H1 (cell line): ENCODE results near the gene JPH3. TPM values are rescaled to one million over a fixed set of nuclear protein-coding genes. Genes with fewer than 3 reads are reported as not detected.

ENCODE experiments used
- CTCF ChIA-PET: fragments of 300-600 bp; sonication (Branson Sonifier 250); formaldehyde crosslinking; loops from one replicate; lab custom pipeline; 2021; ENCODE audit not compliant: partially characterized antibody; lab: Charles Lee
- POLR2A ChIA-PET: fragments of 300-600 bp; sonication (Branson Sonifier 250); formaldehyde crosslinking; loops from one replicate; lab custom pipeline; 2021; ENCODE audit warnings: inconsistent platforms; ENCODE audit not compliant: partially characterized antibody; lab: Charles Lee
- DNase-seq, 2 experiments: peaks; one replicate each; pipeline versions ENCODE4 v3.0.0 to v3.0.0-alpha.2; 2010 to 2022; ENCODE audit warnings: low spot score in 2 of 2, low read depth in 1 of 2, mixed read lengths in 1 of 2
- FAIRE-seq: peaks from 2 replicates; lab custom pipeline; 2011; peaks lifted over from hg19 to GRCh38; lab: Jason Lieb, UNC
- H2AFZ ChIP-seq: 2 replicates; pipeline ENCODE4 v1.8.1; 2012; ENCODE audit warnings: low read length, inconsistent platforms
- H2AK5ac ChIP-seq: 2 replicates; pipeline ENCODE4 v1.6.1; 2013; ENCODE audit warnings: low read depth, low read length
- H2BK120ac ChIP-seq: replicated peaks from 2 replicates; pipeline ENCODE3; 2013; ENCODE audit warnings: low read depth, low read length, inconsistent platforms
- H2BK12ac ChIP-seq: 2 replicates; pipeline ENCODE4 v1.6.1; 2013; ENCODE audit warnings: low read depth, low read length
- H2BK15ac ChIP-seq: 2 replicates; pipeline ENCODE4 v1.6.1; 2013; ENCODE audit warnings: low read length
- H2BK20ac ChIP-seq: 2 replicates; pipeline ENCODE4 v1.6.1; 2013; ENCODE audit warnings: low read length
- H2BK5ac ChIP-seq: 2 replicates; pipeline ENCODE4 v1.6.1; 2013; ENCODE audit warnings: low read depth, low read length
- H3K14ac ChIP-seq: 2 replicates; pipeline ENCODE4 v1.6.1; 2013; ENCODE audit warnings: inconsistent platforms; ENCODE audit not compliant: insufficient read length
- H3K18ac ChIP-seq: 2 replicates; pipeline ENCODE4 v1.6.1; 2013; ENCODE audit warnings: low read length; ENCODE audit errors: extremely low read depth
- H3K23ac ChIP-seq: 2 replicates; pipeline ENCODE4 v1.6.1; 2013; ENCODE audit warnings: inconsistent platforms; ENCODE audit not compliant: insufficient read length
- H3K23me2 ChIP-seq: 2 replicates; pipeline ENCODE4 v1.6.1; 2013; ENCODE audit warnings: low read depth, low read length
- H3K27ac ChIP-seq: 2 replicates; pipeline ENCODE4 v1.6.1; 2011; ENCODE audit warnings: low read depth, low read length, inconsistent platforms
- H3K27me3 ChIP-seq, 4 experiments: replicated peaks in 1 of 4; 1 replicate in 1 of 4; 2 replicates in 3 of 4; pipeline versions ENCODE4 v1.6.1 to v1.8.1; 2011 to 2013; ENCODE audit warnings: low read length in 3 of 4, mild to moderate bottlenecking in 3 of 4, inconsistent platforms in 2 of 4, mixed read lengths in 2 of 4, moderate library complexity in 1 of 4; ENCODE audit not compliant: control insufficient read depth in 3 of 4, insufficient read depth in 3 of 4; ENCODE audit errors: extremely low read depth in 1 of 4
- H3K36me3 ChIP-seq, 4 experiments: 2 replicates each; pipeline versions ENCODE4 v1.6.1 to v1.8.1; 2011 to 2013; ENCODE audit warnings: mild to moderate bottlenecking in 4 of 4, low read length in 3 of 4, moderate library complexity in 2 of 4, control low read depth in 1 of 4, inconsistent platforms in 1 of 4; ENCODE audit not compliant: insufficient read depth in 4 of 4, control insufficient read depth in 2 of 4
- H3K4ac ChIP-seq: replicated peaks from 2 replicates; pipeline ENCODE3; 2013; ENCODE audit warnings: low read length, low read depth, mixed read lengths, inconsistent platforms; ENCODE audit not compliant: insufficient read length
- H3K4me1 ChIP-seq, 4 experiments: replicated peaks in 1 of 4; 1 replicate in 1 of 4; 2 replicates in 3 of 4; pipeline versions ENCODE4 v1.6.1 to v1.8.1; 2011 to 2013; ENCODE audit warnings: low read length in 3 of 4, inconsistent platforms in 2 of 4, mixed read lengths in 1 of 4; ENCODE audit not compliant: insufficient read depth in 4 of 4, control insufficient read depth in 3 of 4
- H3K4me2 ChIP-seq, 2 experiments: 2 replicates each; pipeline versions ENCODE4 v1.6.1 to v1.8.1; 2011 to 2013; ENCODE audit warnings: low read depth in 2 of 2, low read length in 2 of 2, control low read depth in 1 of 2, inconsistent platforms in 1 of 2, mild to moderate bottlenecking in 1 of 2; ENCODE audit not compliant: insufficient read depth in 1 of 2
- H3K4me3 ChIP-seq, 4 experiments: fragments of 200-600, 300-600 bp in 1 of 4; sonication (generic), shearing (Covaris generic), sonication (Bioruptor Twin) in 1 of 4; 2 replicates each; pipeline versions ENCODE4 v1.5.1 to v1.8.1; 2011 to 2016; ENCODE audit warnings: low read length in 4 of 4, low read depth in 3 of 4, control low read depth in 2 of 4, inconsistent platforms in 2 of 4, mild to moderate bottlenecking in 2 of 4, mixed read lengths in 1 of 4, moderate library complexity in 1 of 4; ENCODE audit not compliant: insufficient read depth in 2 of 4; ENCODE audit errors: extremely low read depth in 1 of 4
- H3K56ac ChIP-seq: replicated peaks from 2 replicates; pipeline ENCODE3; 2013; ENCODE audit warnings: low read depth, mild to moderate bottlenecking, mixed read lengths, low read length, inconsistent platforms; ENCODE audit not compliant: insufficient read length
- H3K79me1 ChIP-seq: 2 replicates; pipeline ENCODE4 v1.6.1; 2013; ENCODE audit warnings: low read depth, low read length, control low read depth
- H3K79me2 ChIP-seq, 2 experiments: 2 replicates each; pipeline versions ENCODE4 v1.6.1 to v1.8.1; 2012 to 2013; ENCODE audit warnings: low read length in 2 of 2, mild to moderate bottlenecking in 2 of 2, inconsistent platforms in 1 of 2; ENCODE audit not compliant: insufficient read depth in 2 of 2, control insufficient read depth in 1 of 2
- H3K9ac ChIP-seq, 4 experiments: replicated peaks in 1 of 4; 1 replicate in 1 of 4; 2 replicates in 3 of 4; pipeline versions ENCODE4 v1.6.1 to v1.8.1; 2011 to 2013; ENCODE audit warnings: low read depth in 3 of 4, low read length in 3 of 4, control low read depth in 2 of 4, mild to moderate bottlenecking in 2 of 4, moderate library complexity in 2 of 4, inconsistent platforms in 1 of 4; ENCODE audit errors: extremely low read depth in 1 of 4
- H3K9me3 ChIP-seq, 2 experiments: 2 replicates each; pipeline versions ENCODE4 v1.6.1 to v1.8.1; 2012 to 2013; ENCODE audit warnings: mild to moderate bottlenecking in 2 of 2, moderate library complexity in 2 of 2, control low read depth in 1 of 2, inconsistent platforms in 1 of 2, low read depth in 1 of 2, low read length in 1 of 2, mixed read lengths in 1 of 2; ENCODE audit not compliant: insufficient read depth in 2 of 2
- H4K20me1 ChIP-seq, 2 experiments: replicated peaks in 1 of 2; 2 replicates each; pipeline versions ENCODE3 to v1.8.1; 2011 to 2013; ENCODE audit warnings: inconsistent platforms in 2 of 2, low read length in 2 of 2, mild to moderate bottlenecking in 1 of 2; ENCODE audit not compliant: insufficient read depth in 2 of 2, control insufficient read depth in 1 of 2
- H4K5ac ChIP-seq: 2 replicates; pipeline ENCODE4 v1.6.1; 2013; ENCODE audit warnings: low read length, low read depth, mixed read lengths, inconsistent platforms; ENCODE audit not compliant: insufficient read length
- H4K8ac ChIP-seq: 2 replicates; pipeline ENCODE4 v1.8.0; 2013; ENCODE audit warnings: mild to moderate bottlenecking, moderate library complexity, low read length, inconsistent platforms; ENCODE audit not compliant: insufficient read depth; ENCODE audit errors: extremely low read depth
- H4K91ac ChIP-seq: replicated peaks from 2 replicates; pipeline ENCODE3; 2013; ENCODE audit warnings: low read length, mixed read lengths, inconsistent platforms; ENCODE audit not compliant: insufficient read length
- BACH1 ChIP-seq: IDR thresholded peaks from 2 replicates; pipeline ENCODE4 v1.6.1; 2012; ENCODE audit warnings: low read length, improper control_type of control experiment
- EZH2 ChIP-seq: fragments of 200-600 bp; sonication (generic); IDR thresholded peaks from 2 replicates; pipeline ENCODE4 v1.7.1; 2012; ENCODE audit warnings: low read depth, mild to moderate bottlenecking, moderate library complexity, low read length, inconsistent platforms; ENCODE audit not compliant: severe bottlenecking
- FOSL1 ChIP-seq: IDR thresholded peaks from 2 replicates; pipeline ENCODE4 v1.6.1; 2011; ENCODE audit warnings: mild to moderate bottlenecking, low read depth, low read length, moderate library complexity; ENCODE audit not compliant: insufficient read depth
- HDAC2 ChIP-seq, 2 experiments: fragments of 300-600 bp in 1 of 2; sonication (generic) in 1 of 2; IDR thresholded peaks; 2 replicates each; pipeline ENCODE4 v1.6.1; 2011 to 2012; ENCODE audit warnings: low read depth in 2 of 2, low read length in 2 of 2, mild to moderate bottlenecking in 2 of 2, moderate library complexity in 2 of 2, borderline replicate concordance in 1 of 2, inconsistent platforms in 1 of 2
- WGBS, 2 experiments: shearing (Covaris generic) in 1 of 2; methylation state at CpG; one replicate each; pipeline versions ENCODE4 v1.1.6 to v1.1.7; 2013 to 2015; ENCODE audit warnings: low lambda C conversion rate in 2 of 2, mixed read lengths in 2 of 2, inconsistent platforms in 1 of 2, low coverage in 1 of 2, missing lambda C conversion rate in 1 of 2; ENCODE audit not compliant: insufficient replicate concordance in 2 of 2, insufficient coverage in 1 of 2, insufficient read length in 1 of 2; ENCODE audit errors: extremely low coverage in 1 of 2, missing lambda C conversion rate in 1 of 2; 5-methylcytosine and 5-hydroxymethylcytosine counted together
- polyA plus RNA-seq, 7 experiments: library from polyadenylated mRNA; depleted of rRNA in 3 of 7; stranded (reverse) in 5 of 7; unstranded in 2 of 7; fragments of >200 nt in 5 of 7; fragments of 200-250 nt in 2 of 7; gene quantifications; 1 replicate in 5 of 7; 2 replicates in 1 of 7; 4 replicates in 1 of 7; pipeline versions ENCODE4 v1.2.1 to v1.2.3, GENCODE V29; 2011 to 2013; ENCODE audit warnings: missing spikeins in 2 of 7, mixed read lengths in 2 of 7
- total RNA-seq: library from RNA; stranded (reverse); fragmentation: NEBNext Ultra II Directional; extraction: Animal tissue kit (Norgen Biotek cat#: 25700); gene quantifications from 2 replicates; pipeline ENCODE4 v1.2.1, GENCODE V29; 2021

JPH3 gene
- total and polyA plus RNA-seq, 2 of the 8 experiments (the other 6 are each of a cell fraction or from before 2014, with no cell fraction given), result 10.3 to 28.3 TPM

DNA sequence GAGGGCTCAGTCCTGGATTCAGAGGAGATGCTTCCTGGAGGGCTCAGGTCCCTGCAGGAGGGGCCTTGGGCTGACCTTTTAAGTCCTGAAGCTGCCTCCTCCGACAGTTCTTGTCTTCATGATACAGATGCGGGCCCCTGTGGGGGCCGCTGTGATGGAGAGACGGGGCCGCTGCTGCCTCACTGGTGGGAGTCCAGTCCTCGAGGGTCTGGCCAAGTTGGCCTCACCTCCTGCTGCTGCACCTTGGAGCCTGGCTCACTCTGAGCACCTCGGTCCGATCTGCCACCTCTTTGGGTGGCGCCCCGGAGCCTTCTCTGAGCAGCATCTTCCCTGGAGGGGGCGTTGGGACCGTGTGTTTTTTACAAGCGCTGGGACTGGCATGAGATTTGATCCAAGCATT, 84.4 kb downstream of the JPH3 start:
- H3K23me2 ChIP-seq, result no peaks in the 10 kb centered on the region
- H2BK120ac ChIP-seq, result no peak overlapping the region
- no peaks in the 10 kb centered on the region for H3K27me3 ChIP-seq
- no peak overlapping the region for H2AFZ ChIP-seq
- no peak overlapping the region for H4K8ac ChIP-seq
- CTCF ChIA-PET, result no interaction called here
- 91% methylated on average over 13 of the region's 13 CpGs; no CpG with 5 or more reads in 1 of the 2 experiments for WGBS, 2 experiments
- FAIRE-seq (no peak), DNase-seq (no peak)
- no peak overlapping the region for H3K4ac ChIP-seq
- POLR2A ChIA-PET, result no interaction called here
- H4K5ac ChIP-seq, result no peak overlapping the region
- no peaks in the 10 kb centered on the region for H3K9me3 ChIP-seq
- H3K27ac ChIP-seq, result no peak overlapping the region
- no peaks in the 10 kb centered on the region; a peak in 1 of 7 replicates for H3K4me1 ChIP-seq
- no peak overlapping the region for H3K4me2 ChIP-seq
- no peaks in the 10 kb centered on the region for H3K79me2 ChIP-seq
- H3K36me3 ChIP-seq, result peaks cover 0 to 7% (median 0%) of the 10 kb centered on the region in 4 experiments; a peak in 1 of 8 replicates
- H2AK5ac ChIP-seq, result no peak overlapping the region
- H2BK5ac ChIP-seq, result no peak overlapping the region
- H3K56ac ChIP-seq, result no peak overlapping the region
- peaks cover 8 to 10% of the 10 kb centered on the region in 2 experiments for H4K20me1 ChIP-seq
- no peaks in the 10 kb centered on the region for H3K79me1 ChIP-seq
- H3K18ac ChIP-seq, result no peak overlapping the region
- no peak for TF ChIP-seq BACH1
- no peak for TF ChIP-seq FOSL1
- TF ChIP-seq HDAC2 (IDR thresholded peaks at IDR 0.05; ENCODE audit: borderline replicate concordance in 1 of 2, low read depth in 2 of 2, low read length in 2 of 2), result no peak
- TF ChIP-seq EZH2, result no peak
- H4K91ac ChIP-seq, result no peak overlapping the region
- no peak overlapping the region for H2BK12ac ChIP-seq
- no peak overlapping the region for H3K14ac ChIP-seq
- no peak overlapping the region for H3K4me3 ChIP-seq
- H3K23ac ChIP-seq, result no peak overlapping the region
- H2BK15ac ChIP-seq, result no peak overlapping the region
- no peak overlapping the region for H3K9ac ChIP-seq
- no peak overlapping the region for H2BK20ac ChIP-seq
